HCT116 (cell line): ENCODE measurements around the gene KIAA0825.

Experiments used
- POLR2AphosphoS5 ChIP-seq: IDR thresholded peaks from 2 replicates; pipeline ENCODE4 v1.6.1; 2011; ENCODE audit warnings: mild to moderate bottlenecking, low read depth, low read length, moderate library complexity
- TF ChIP-seq, protein P1 (sequence below), 3 experiments: fragments of 200-600 bp in 1 of 3; sonication (generic) in 1 of 3; IDR thresholded peaks in 2 of 3; conservative IDR thresholded peaks in 1 of 3; 2 replicates each; pipeline ENCODE4 v1.5.1; 2012 to 2017; ENCODE audit warnings: low read depth in 2 of 3, low read length in 2 of 3, antibody characterized with exemption in 1 of 3, borderline replicate concordance in 1 of 3, control low read depth in 1 of 3, mild to moderate bottlenecking in 1 of 3, mixed read lengths in 1 of 3, mixed run types in 1 of 3, moderate library complexity in 1 of 3; ENCODE audit not compliant: insufficient read depth in 1 of 3

DNA sequence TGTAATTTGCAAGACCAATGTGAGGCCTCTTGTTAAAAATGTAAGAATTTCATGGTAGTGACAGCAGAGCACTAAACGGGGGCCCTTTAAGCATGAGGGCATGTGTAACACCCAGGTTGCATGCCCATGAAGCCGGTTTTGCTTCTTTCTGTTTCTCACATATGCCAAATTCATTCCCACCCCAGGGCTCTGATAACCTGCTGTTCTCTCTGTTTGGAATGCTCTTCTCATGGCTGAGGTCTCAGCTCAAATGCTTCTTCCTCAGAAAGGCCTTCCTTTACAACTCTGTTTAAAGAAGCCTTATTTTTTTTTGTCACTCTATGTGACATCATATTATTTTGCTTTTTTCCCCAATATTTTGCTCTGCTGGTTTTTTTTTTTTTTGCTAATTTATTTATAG is 369.0 kb downstream of the KIAA0825 start:
- TF ChIP-seq, protein P1, sequence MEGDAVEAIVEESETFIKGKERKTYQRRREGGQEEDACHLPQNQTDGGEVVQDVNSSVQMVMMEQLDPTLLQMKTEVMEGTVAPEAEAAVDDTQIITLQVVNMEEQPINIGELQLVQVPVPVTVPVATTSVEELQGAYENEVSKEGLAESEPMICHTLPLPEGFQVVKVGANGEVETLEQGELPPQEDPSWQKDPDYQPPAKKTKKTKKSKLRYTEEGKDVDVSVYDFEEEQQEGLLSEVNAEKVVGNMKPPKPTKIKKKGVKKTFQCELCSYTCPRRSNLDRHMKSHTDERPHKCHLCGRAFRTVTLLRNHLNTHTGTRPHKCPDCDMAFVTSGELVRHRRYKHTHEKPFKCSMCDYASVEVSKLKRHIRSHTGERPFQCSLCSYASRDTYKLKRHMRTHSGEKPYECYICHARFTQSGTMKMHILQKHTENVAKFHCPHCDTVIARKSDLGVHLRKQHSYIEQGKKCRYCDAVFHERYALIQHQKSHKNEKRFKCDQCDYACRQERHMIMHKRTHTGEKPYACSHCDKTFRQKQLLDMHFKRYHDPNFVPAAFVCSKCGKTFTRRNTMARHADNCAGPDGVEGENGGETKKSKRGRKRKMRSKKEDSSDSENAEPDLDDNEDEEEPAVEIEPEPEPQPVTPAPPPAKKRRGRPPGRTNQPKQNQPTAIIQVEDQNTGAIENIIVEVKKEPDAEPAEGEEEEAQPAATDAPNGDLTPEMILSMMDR (IDR thresholded peaks at IDR 0.05 in 2 of 3, conservative IDR thresholded peaks at IDR 0.05 in 1 of 3; ENCODE audit: borderline replicate concordance in 1 of 3, insufficient read depth in 1 of 3, low read depth in 2 of 3, low read length in 2 of 3) = no peak
- no peak for TF ChIP-seq POLR2AphosphoS5
